PFSK-1 (cell line): Measurements from ENCODE around the gene PFKFB2.

Source experiments
- POLR2AphosphoS5 ChIP-seq: IDR thresholded peaks from 2 replicates; pipeline ENCODE4 v1.6.1; 2012; ENCODE audit warnings: low read depth, mild to moderate bottlenecking, control low read depth, low read length, moderate library complexity
- REST ChIP-seq, 2 experiments: IDR thresholded peaks; 2 replicates each; pipeline versions ENCODE4 v1.6.1 to v1.8.0; 2011 to 2012; ENCODE audit warnings: low read depth in 2 of 2, low read length in 2 of 2, control low read depth in 1 of 2, inconsistent platforms in 1 of 2, mild to moderate bottlenecking in 1 of 2, moderate library complexity in 1 of 2; ENCODE audit not compliant: insufficient read depth in 1 of 2
- SIN3A ChIP-seq: IDR thresholded peaks from 2 replicates; pipeline ENCODE4 v1.6.1; 2012; ENCODE audit warnings: mild to moderate bottlenecking, low read length, moderate library complexity, borderline replicate concordance; ENCODE audit not compliant: insufficient read depth

DNA sequence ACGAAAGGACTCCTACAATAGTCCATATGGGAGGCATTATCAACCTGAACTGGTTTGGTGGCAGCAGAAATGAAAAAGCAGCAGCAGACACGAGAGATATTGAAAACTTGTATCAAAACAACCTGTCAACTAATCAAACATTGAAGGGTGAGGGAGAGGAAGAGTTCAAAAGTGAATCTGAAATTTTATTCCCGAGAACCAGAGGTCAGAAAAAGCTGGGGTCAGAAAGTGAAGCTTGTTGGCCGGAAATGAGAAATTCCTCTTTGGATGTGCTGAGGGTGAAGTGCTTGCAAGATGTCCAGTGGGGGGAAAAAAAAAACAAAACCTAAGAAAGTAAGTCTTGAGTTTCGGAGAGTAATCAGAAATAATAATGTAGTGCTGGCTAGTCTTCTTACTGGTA is 49.1 kb downstream of the PFKFB2 start:
- no peak for TF ChIP-seq SIN3A
- TF ChIP-seq POLR2AphosphoS5 = no peak
- TF ChIP-seq REST (IDR thresholded peaks at IDR 0.05; ENCODE audit: insufficient read depth in 1 of 2, low read depth in 2 of 2, low read length in 2 of 2) = no peak
